Adipocyte (in vitro differentiated cells): Measurements from ENCODE around the gene SCUBE3.

Experiments
- DNase-seq: peaks from one replicate; pipeline ENCODE4 v3.0.0-alpha.2; 2015; ENCODE audit warnings: low read depth
- H3K27me3 ChIP-seq: replicated peaks from 2 replicates; pipeline ENCODE4 v1.7.0; 2013; ENCODE audit warnings: mild to moderate bottlenecking, low read length, moderate library complexity; ENCODE audit not compliant: control insufficient read depth, insufficient read depth
- H3K36me3 ChIP-seq: 2 replicates; pipeline ENCODE4 v1.7.0; 2013; ENCODE audit warnings: low read length, mild to moderate bottlenecking, moderate library complexity; ENCODE audit not compliant: control insufficient read depth, insufficient read depth, severe bottlenecking
- H3K4me1 ChIP-seq: 2 replicates; pipeline ENCODE4 v1.7.0; 2013; ENCODE audit warnings: mild to moderate bottlenecking, low read length, moderate library complexity; ENCODE audit not compliant: control insufficient read depth, insufficient read depth
- H3K4me3 ChIP-seq: 2 replicates; pipeline ENCODE4 v1.7.0; 2013; ENCODE audit warnings: mild to moderate bottlenecking, low read length, moderate library complexity
- H3K9ac ChIP-seq: 2 replicates; pipeline ENCODE4 v1.7.0; 2013; ENCODE audit warnings: mild to moderate bottlenecking, low read length, moderate library complexity
- H3K9me3 ChIP-seq: 2 replicates; pipeline ENCODE4 v1.7.0; 2013; ENCODE audit warnings: mild to moderate bottlenecking, low read length, moderate library complexity; ENCODE audit not compliant: control insufficient read depth

The SCUBE3 gene

GRCh38 chr6:35224720-35225119 is 11.0 kb downstream of the SCUBE3 start:
- no peak overlapping the region for H3K4me3 ChIP-seq
- no peaks in the 10 kb centered on the region for H3K27me3 ChIP-seq
- no peak for DNase-seq
- no peak overlapping the region for H3K9ac ChIP-seq
- H3K4me1 ChIP-seq, result no peaks in the 10 kb centered on the region
- H3K9me3 ChIP-seq, result no peaks in the 10 kb centered on the region
- no peaks in the 10 kb centered on the region for H3K36me3 ChIP-seq

GRCh38 chr6:35228481-35228880 is 14.7 kb downstream of the SCUBE3 start:
- no peak for DNase-seq
- H3K9ac ChIP-seq, result no peak overlapping the region
- no peaks in the 10 kb centered on the region for H3K9me3 ChIP-seq
- H3K4me3 ChIP-seq, result no peak overlapping the region
- H3K36me3 ChIP-seq, result peaks cover 2% of the 10 kb centered on the region
- H3K27me3 ChIP-seq, result no peaks in the 10 kb centered on the region
- peaks cover 10% of the 10 kb centered on the region for H3K4me1 ChIP-seq

GRCh38 chr6:35229304-35229703 is 15.5 kb downstream of the SCUBE3 start:
- DNase-seq, result no peak
- Histone ChIP-seq H3K36me3 (peaks cover 9% of the 10 kb centered on the region), H3K9me3 (no peaks in the 10 kb centered on the region), H3K9ac (no peak overlapping the region), H3K27me3 (no peaks in the 10 kb centered on the region), H3K4me1 (peaks cover 10% of the 10 kb centered on the region), H3K4me3 (no peak overlapping the region)

GRCh38 chr6:35230498-35230897 is 16.7 kb downstream of the SCUBE3 start:
- Histone ChIP-seq H3K4me3 (no peak overlapping the region), H3K36me3 (peaks cover 13% of the 10 kb centered on the region), H3K4me1 (peaks cover 10% of the 10 kb centered on the region), H3K9me3 (peaks cover 4% of the 10 kb centered on the region), H3K9ac (no peak overlapping the region), H3K27me3 (no peaks in the 10 kb centered on the region)
- DNase-seq, result no peak

GRCh38 chr6:35230950-35231349 is 17.2 kb downstream of the SCUBE3 start:
- Histone ChIP-seq H3K36me3 (peaks cover 13% of the 10 kb centered on the region), H3K4me3 (no peak overlapping the region)

GRCh38 chr6:35231563-35231962 is 17.8 kb downstream of the SCUBE3 start:
- no peak for DNase-seq
- Histone ChIP-seq H3K9ac (no peak overlapping the region), H3K27me3 (no peaks in the 10 kb centered on the region), H3K4me3 (no peak overlapping the region), H3K9me3 (peaks cover 4% of the 10 kb centered on the region), H3K36me3 (peaks cover 13% of the 10 kb centered on the region), H3K4me1 (peaks cover 10% of the 10 kb centered on the region)

More at GRCh38 chr6:35230950-35231349, 17.2 kb downstream of the SCUBE3 start:
- H3K27me3 ChIP-seq, result no peaks in the 10 kb centered on the region
- H3K9ac ChIP-seq, result no peak overlapping the region
- peaks cover 10% of the 10 kb centered on the region for H3K4me1 ChIP-seq
- peaks cover 4% of the 10 kb centered on the region for H3K9me3 ChIP-seq
- no peak for DNase-seq

- no peak overlapping the region for H3K4me3 ChIP-seq
- peaks cover 4% of the 10 kb centered on the region for H3K9me3 ChIP-seq
- H3K9ac ChIP-seq, result no peak overlapping the region
- H3K4me1 ChIP-seq, result peaks cover 10% of the 10 kb centered on the region
- H3K27me3 ChIP-seq, result no peaks in the 10 kb centered on the region
- H3K36me3 ChIP-seq, result peaks cover 18% of the 10 kb centered on the region
- DNase-seq, result no peak
Observed at GRCh38 chr6:35234901-35235300, 21.1 kb downstream of the SCUBE3 start.

- peaks cover 4% of the 10 kb centered on the region for H3K9me3 ChIP-seq
- no peak overlapping the region for H3K9ac ChIP-seq
- H3K27me3 ChIP-seq, result no peaks in the 10 kb centered on the region
- peaks cover under 1% of the 10 kb centered on the region for H3K4me1 ChIP-seq
- H3K4me3 ChIP-seq, result no peak overlapping the region
- no peak for DNase-seq
- peaks cover 23% of the 10 kb centered on the region for H3K36me3 ChIP-seq
Observed at GRCh38 chr6:35236223-35236622, 22.5 kb downstream of the SCUBE3 start.

- H3K9ac ChIP-seq, result no peak overlapping the region
- H3K36me3 ChIP-seq, result peaks cover 21% of the 10 kb centered on the region
- H3K9me3 ChIP-seq, result peaks cover 4% of the 10 kb centered on the region
- no peak overlapping the region for H3K4me3 ChIP-seq
- DNase-seq, result no peak
- H3K27me3 ChIP-seq, result no peaks in the 10 kb centered on the region
- peaks cover 7% of the 10 kb centered on the region for H3K4me1 ChIP-seq
Observed at GRCh38 chr6:35237476-35237875, 23.7 kb downstream of the SCUBE3 start.

- Histone ChIP-seq H3K4me1 (peaks cover 7% of the 10 kb centered on the region), H3K36me3 (peaks cover 22% of the 10 kb centered on the region), H3K4me3 (no peak overlapping the region), H3K9me3 (peaks cover 4% of the 10 kb centered on the region), H3K9ac (no peak overlapping the region), H3K27me3 (no peaks in the 10 kb centered on the region)
- DNase-seq, result no peak
Observed at GRCh38 chr6:35238843-35239289, 25.1 kb downstream of the SCUBE3 start.

- Histone ChIP-seq H3K36me3 (peaks cover 19% of the 10 kb centered on the region), H3K27me3 (no peaks in the 10 kb centered on the region), H3K9me3 (peaks cover 4% of the 10 kb centered on the region), H3K4me3 (no peak overlapping the region), H3K4me1 (peaks cover 7% of the 10 kb centered on the region), H3K9ac (no peak overlapping the region)
- no peak for DNase-seq
Observed at GRCh38 chr6:35239581-35239980, 25.8 kb downstream of the SCUBE3 start.
